IMR-90 (cell line): Measurements from ENCODE around the gene TMEM54. TPM values are rescaled to one million over a fixed set of nuclear protein-coding genes. Genes with fewer than 3 reads are reported as not detected.

ENCODE experiments used
- ATAC-seq: fragments of 200-7000 bp; cut with Tn5 transposase; 2 replicates; pipeline ENCODE4 v1.9.1; 2020; ENCODE audit warnings: low read depth, mild to moderate bottlenecking, moderate library complexity
- BruUV-seq: library from RNA; stranded (reverse); fragments of 400-500 nt; replicated peaks from 2 replicates; lab custom pipeline; 2021; lab: Mats Ljungman, UMichigan
- CTCF ChIA-PET: fragments of 300-600 bp; formaldehyde crosslinking; extraction: SDS; loops from one replicate; lab custom pipeline; 2021; ENCODE audit warnings: antibody characterized with exemption; lab: Yijun Ruan, JAX
- POLR2A ChIA-PET: fragments of 300-600 bp; sonication (Branson Sonifier 250); formaldehyde crosslinking; loops from one replicate; lab custom pipeline; 2022; ENCODE audit warnings: antibody characterized with exemption; ENCODE audit not compliant: unreplicated experiment; lab: Charles Lee
- DNase-seq: peaks from one replicate; pipeline ENCODE4 v3.0.0; 2013
- H2AFZ ChIP-seq: replicated peaks from 2 replicates; pipeline ENCODE3; 2013; ENCODE audit warnings: low read length, mild to moderate bottlenecking; ENCODE audit not compliant: poor library complexity
- H2AK5ac ChIP-seq: 2 replicates; pipeline ENCODE4 v1.6.1; 2013; ENCODE audit warnings: low read depth, low read length, inconsistent platforms
- H2AK9ac ChIP-seq: replicated peaks from 2 replicates; pipeline ENCODE3; 2013; ENCODE audit warnings: mild to moderate bottlenecking, low read depth, low read length, moderate library complexity; ENCODE audit not compliant: poor library complexity
- H2BK120ac ChIP-seq: 2 replicates; pipeline ENCODE4 v1.6.1; 2013; ENCODE audit warnings: low read depth, low read length, inconsistent platforms
- H2BK15ac ChIP-seq: 3 replicates; pipeline ENCODE4 v1.6.1; 2013; ENCODE audit warnings: low read depth, low read length, inconsistent platforms
- H2BK20ac ChIP-seq: 2 replicates; pipeline ENCODE4 v1.6.1; 2013; ENCODE audit warnings: low read depth, mild to moderate bottlenecking, inconsistent platforms, low read length, moderate library complexity
- H2BK5ac ChIP-seq: 2 replicates; pipeline ENCODE4 v1.6.1; 2013; ENCODE audit warnings: mild to moderate bottlenecking, low read depth, low read length, inconsistent platforms; ENCODE audit not compliant: poor library complexity, severe bottlenecking
- H3K14ac ChIP-seq: replicated peaks from 2 replicates; pipeline ENCODE4 v1.6.1; 2013; ENCODE audit warnings: low read depth, low read length, inconsistent platforms
- H3K18ac ChIP-seq: 2 replicates; pipeline ENCODE4 v1.6.1; 2013; ENCODE audit warnings: low read depth, low read length, control low read depth
- H3K23ac ChIP-seq: 2 replicates; pipeline ENCODE4 v1.6.1; 2013; ENCODE audit warnings: low read depth, low read length, inconsistent platforms
- H3K27ac ChIP-seq: 2 replicates; pipeline ENCODE4 v1.5.1; 2013; ENCODE audit warnings: mild to moderate bottlenecking, control low read depth, low read length; ENCODE audit not compliant: insufficient read depth
- H3K27me3 ChIP-seq: 2 replicates; pipeline ENCODE4 v1.6.1; 2013; ENCODE audit warnings: low read length; ENCODE audit not compliant: control insufficient read depth, insufficient read depth
- H3K36me3 ChIP-seq: 2 replicates; pipeline ENCODE4 v1.6.1; 2013; ENCODE audit warnings: low read length, mixed read lengths; ENCODE audit not compliant: control insufficient read depth, insufficient read depth
- H3K4ac ChIP-seq: 2 replicates; pipeline ENCODE4 v1.6.1; 2013; ENCODE audit warnings: low read depth, low read length, inconsistent platforms
- H3K4me1 ChIP-seq: 2 replicates; pipeline ENCODE4 v1.6.1; 2013; ENCODE audit warnings: low read length, mixed read lengths; ENCODE audit not compliant: control insufficient read depth, insufficient read depth
- H3K4me2 ChIP-seq: 2 replicates; pipeline ENCODE4 v1.6.1; 2013; ENCODE audit warnings: low read depth, mild to moderate bottlenecking, control low read depth, low read length, moderate library complexity
- H3K4me3 ChIP-seq: 2 replicates; pipeline ENCODE4 v1.5.1; 2013; ENCODE audit warnings: low read depth, mild to moderate bottlenecking, control low read depth, low read length, moderate library complexity; ENCODE audit not compliant: insufficient read depth
- H3K56ac ChIP-seq: 2 replicates; pipeline ENCODE4 v1.6.1; 2013; ENCODE audit warnings: low read length, inconsistent platforms; ENCODE audit not compliant: insufficient read depth; ENCODE audit errors: extremely low read depth
- H3K79me1 ChIP-seq, 2 experiments: 2 replicates each; pipeline ENCODE4 v1.6.1; 2013; ENCODE audit warnings: low read length in 2 of 2, inconsistent platforms in 1 of 2, low read depth in 1 of 2
- H3K9ac ChIP-seq: 2 replicates; pipeline ENCODE4 v1.6.1; 2013; ENCODE audit warnings: low read depth, low read length, control low read depth
- H3K9me1 ChIP-seq: 2 replicates; pipeline ENCODE4 v1.6.1; 2013; ENCODE audit warnings: low read length, inconsistent platforms; ENCODE audit not compliant: insufficient read depth
- H3K9me3 ChIP-seq: 2 replicates; pipeline ENCODE4 v1.6.1; 2013; ENCODE audit warnings: low read length; ENCODE audit not compliant: control insufficient read depth, insufficient read depth
- H4K20me1 ChIP-seq: 2 replicates; pipeline ENCODE4 v1.6.1; 2013; ENCODE audit warnings: low read length, inconsistent platforms; ENCODE audit not compliant: insufficient read depth
- H4K5ac ChIP-seq: 2 replicates; pipeline ENCODE4 v1.6.1; 2013; ENCODE audit warnings: mild to moderate bottlenecking, low read depth, low read length, control low read depth
- H4K8ac ChIP-seq, 2 experiments: 2 replicates each; pipeline ENCODE4 v1.6.1; 2013; ENCODE audit warnings: low read depth in 2 of 2, low read length in 2 of 2, control low read depth in 1 of 2, inconsistent platforms in 1 of 2
- H4K91ac ChIP-seq: 2 replicates; pipeline ENCODE4 v1.6.1; 2013; ENCODE audit warnings: low read depth, low read length, inconsistent platforms; ENCODE audit not compliant: insufficient read depth
- CHD1 ChIP-seq: IDR thresholded peaks from 2 replicates; pipeline ENCODE4 v1.6.1; 2012; ENCODE audit warnings: low read depth, low read length, improper control_type of control experiment
- MAZ ChIP-seq: IDR thresholded peaks from 2 replicates; pipeline ENCODE4 v1.6.1; 2012; ENCODE audit warnings: low read depth, mild to moderate bottlenecking, low read length, improper control_type of control experiment, moderate library complexity, borderline replicate concordance
- WGBS, 2 experiments: methylation state at CpG; one replicate each; pipeline versions ENCODE4 v1.1.5 to v1.1.7; 2013; ENCODE audit warnings: missing lambda C conversion rate in 2 of 2; ENCODE audit not compliant: insufficient read length in 1 of 2; ENCODE audit errors: extremely low coverage in 2 of 2; 5-methylcytosine and 5-hydroxymethylcytosine counted together
- dilution Hi-C: fragments of 300-500 bp; cut with HindIII; formaldehyde crosslinking; loops from one replicate; pipeline ENCODE4 v1.14.3; 2018; ENCODE audit warnings: low sequenced_read_pairs; ENCODE audit not compliant: unreplicated experiment
- in situ Hi-C: fragments of 300-500 bp; cut with MboI; formaldehyde crosslinking; loops from 3 replicates; pipeline ENCODE4 v1.14.3; 2019; ENCODE audit warnings: low sequenced_read_pairs, inconsistent platforms, mixed read lengths
- intact Hi-C: fragments of 100-400 bp; cut with micrococcal nuclease; formaldehyde crosslinking; loops from 2 replicates; pipeline ENCODE4 v1.10.0; 2022
- polyA plus RNA-seq, 3 experiments: library from polyadenylated mRNA; depleted of rRNA; stranded (reverse); fragments of >200 nt; gene quantifications; 2 replicates each; pipeline ENCODE4 v1.2.3, GENCODE V29; 2012; ENCODE audit warnings: low replicate concordance in 1 of 3
- total RNA-seq: library from RNA; depleted of rRNA; stranded (reverse); fragments of >200 nt; gene quantifications from 2 replicates; pipeline ENCODE4 v1.2.3, GENCODE V29; 2012

Gene TMEM54
- total and polyA plus RNA-seq, 2 of the 4 experiments (the other 2 are of a cell fraction), result 25.5 to 75.2 TPM

- H2BK120ac ChIP-seq, result no peak overlapping the region
- H2AK9ac ChIP-seq, result peak overlapping the region; percentile 28
- H4K20me1 ChIP-seq, result no peaks in the 10 kb centered on the region
- intact Hi-C loops, result no loop called here
- H3K4ac ChIP-seq, result no peak overlapping the region
- H3K23ac ChIP-seq, result no peak overlapping the region
- DNase-seq (peak; percentile 20), ATAC-seq (peak; percentile 82)
- no peak overlapping the region for H3K14ac ChIP-seq
- H4K8ac ChIP-seq, result peak overlapping the region in 1 of 2 experiments; percentile 21; a peak in 1 of 4 replicates
- peak overlapping the region; percentile 87 for H2AFZ ChIP-seq
- peaks cover 1% of the 10 kb centered on the region; the same call in 1 of the 2 replicates for H3K36me3 ChIP-seq
- no peak overlapping the region for H4K5ac ChIP-seq
- H3K9me1 ChIP-seq, result 0 out of 2 replicates have a peak, but pooled peaks cover 3% of the 10 kb centered on the region
- H3K79me1 ChIP-seq, result no peaks in the 10 kb centered on the region
- no peak overlapping the region for H2BK5ac ChIP-seq
- H3K9ac ChIP-seq, result no peak overlapping the region
- H3K9me3 ChIP-seq, result peaks cover 2% of the 10 kb centered on the region; the same call in 1 of the 2 replicates
- peak overlapping the region; percentile 39 for H3K4me3 ChIP-seq
- WGBS, 2 experiments, result 15% methylated on average over 11 of the region's 58 CpGs; no CpG with 5 or more reads in 1 of the 2 experiments
- no peaks in the 10 kb centered on the region; the same call in 1 of the 2 replicates for H3K4me1 ChIP-seq
- no peak overlapping the region for H3K27ac ChIP-seq
- peaks cover 35% of the 10 kb centered on the region for H3K27me3 ChIP-seq
- peak overlapping the region; percentile 41 for H3K4me2 ChIP-seq
- no peak overlapping the region for H3K18ac ChIP-seq
- dilution Hi-C loops, result no loop called here
- POLR2A ChIA-PET, result no interaction called here
- no peak overlapping the region for H2BK15ac ChIP-seq
- no peak overlapping the region for H4K91ac ChIP-seq
- no peak overlapping the region for H3K56ac ChIP-seq
- BruUV-seq, result no TSS peak
- H2BK20ac ChIP-seq, result no peak overlapping the region
- H2AK5ac ChIP-seq, result no peak overlapping the region
- CTCF ChIA-PET, result interaction anchor here (0.6 to 1.0 kb wide), 3 partner anchors 22 to 373 kb away, joined by 3 to 6 read pairs (median 5); no protein-coding TSS in a partner anchor
- in situ Hi-C loops, result no loop called here
- TF ChIP-seq CHD1 (no peak), MAZ (peak; percentile 34; the same call in 1 of the 2 replicates)
These were observed 7.8 kb downstream of the TMEM54 start for GRCh38 chr1:32893198-32894018.
